Stimulated activated effector memory CD8-positive, alpha-beta T cell treated with anti-CD3 and anti-CD28 coated beads, Interleukin-12 subunit alpha, Interleukin-12 subunit beta, amount 100 ng/mL, for 72 hours (primary cell): Measurements from ENCODE around the gene OR51A2.
"Not testable (repeated sequence)": the region's sequence is repeated elsewhere in the genome, so short reads cannot be mapped to it uniquely, and the experiment has no call there.

ENCODE experiments used
- ATAC-seq: fragments of 150-1000 bp; cut with Tn5 transposase; 2 replicates; pipeline ENCODE4 v1.10.0; 2021
- DNase-seq, 2 donors: peaks; one replicate each; pipeline ENCODE4 v3.0.0; 2021 to 2022; ENCODE audit warnings: low spot score in 2 of 2
- H3K27ac Mint-ChIP-seq: one replicate; pipeline ENCODE4 v1.8.0; 2022; ENCODE audit warnings: mild to moderate bottlenecking, mixed read lengths
- H3K36me3 Mint-ChIP-seq: one replicate; pipeline ENCODE4 v1.8.0; 2022; ENCODE audit warnings: mild to moderate bottlenecking, mixed read lengths
- H3K4me1 Mint-ChIP-seq: one replicate; pipeline ENCODE4 v1.8.0; 2022; ENCODE audit warnings: mixed read lengths
- H3K4me3 Mint-ChIP-seq: one replicate; pipeline ENCODE4 v1.8.0; 2022; ENCODE audit warnings: mild to moderate bottlenecking, mixed read lengths
- H3K9me3 Mint-ChIP-seq: one replicate; pipeline ENCODE4 v1.8.0; 2022; ENCODE audit warnings: mixed read lengths

OR51A2 gene, protein sequence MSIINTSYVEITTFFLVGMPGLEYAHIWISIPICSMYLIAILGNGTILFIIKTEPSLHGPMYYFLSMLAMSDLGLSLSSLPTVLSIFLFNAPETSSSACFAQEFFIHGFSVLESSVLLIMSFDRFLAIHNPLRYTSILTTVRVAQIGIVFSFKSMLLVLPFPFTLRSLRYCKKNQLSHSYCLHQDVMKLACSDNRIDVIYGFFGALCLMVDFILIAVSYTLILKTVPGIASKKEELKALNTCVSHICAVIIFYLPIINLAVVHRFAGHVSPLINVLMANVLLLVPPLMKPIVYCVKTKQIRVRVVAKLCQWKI

DNA sequence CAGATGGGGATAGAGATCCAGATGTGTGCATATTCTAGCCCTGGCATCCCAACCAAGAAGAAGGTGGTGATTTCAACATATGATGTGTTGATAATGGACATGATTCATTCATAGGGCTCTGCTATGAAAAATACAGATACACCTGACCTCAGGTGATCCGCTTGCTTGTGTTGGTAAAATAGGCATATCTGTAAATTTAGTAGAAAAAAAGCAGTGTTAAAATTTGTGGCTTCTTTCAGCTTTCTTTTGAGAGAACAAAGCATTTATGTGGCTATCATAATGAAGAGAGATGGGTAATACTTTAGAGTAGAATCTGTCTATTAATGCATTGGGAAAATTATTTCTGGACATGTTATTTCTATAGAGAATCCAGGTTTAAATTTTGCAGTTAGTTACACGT, at the start of gene OR51A2:
OR51A2 (minus strand) TSS at position 101 of the 400 bp plus-strand sequence; CDS start at position 101, 0 bp downstream.
- H3K4me3 Mint-ChIP-seq, H3K27ac Mint-ChIP-seq, DNase-seq, H3K36me3 Mint-ChIP-seq, H3K9me3 Mint-ChIP-seq, H3K4me1 Mint-ChIP-seq, ATAC-seq: not testable (repeated sequence)

DNA sequence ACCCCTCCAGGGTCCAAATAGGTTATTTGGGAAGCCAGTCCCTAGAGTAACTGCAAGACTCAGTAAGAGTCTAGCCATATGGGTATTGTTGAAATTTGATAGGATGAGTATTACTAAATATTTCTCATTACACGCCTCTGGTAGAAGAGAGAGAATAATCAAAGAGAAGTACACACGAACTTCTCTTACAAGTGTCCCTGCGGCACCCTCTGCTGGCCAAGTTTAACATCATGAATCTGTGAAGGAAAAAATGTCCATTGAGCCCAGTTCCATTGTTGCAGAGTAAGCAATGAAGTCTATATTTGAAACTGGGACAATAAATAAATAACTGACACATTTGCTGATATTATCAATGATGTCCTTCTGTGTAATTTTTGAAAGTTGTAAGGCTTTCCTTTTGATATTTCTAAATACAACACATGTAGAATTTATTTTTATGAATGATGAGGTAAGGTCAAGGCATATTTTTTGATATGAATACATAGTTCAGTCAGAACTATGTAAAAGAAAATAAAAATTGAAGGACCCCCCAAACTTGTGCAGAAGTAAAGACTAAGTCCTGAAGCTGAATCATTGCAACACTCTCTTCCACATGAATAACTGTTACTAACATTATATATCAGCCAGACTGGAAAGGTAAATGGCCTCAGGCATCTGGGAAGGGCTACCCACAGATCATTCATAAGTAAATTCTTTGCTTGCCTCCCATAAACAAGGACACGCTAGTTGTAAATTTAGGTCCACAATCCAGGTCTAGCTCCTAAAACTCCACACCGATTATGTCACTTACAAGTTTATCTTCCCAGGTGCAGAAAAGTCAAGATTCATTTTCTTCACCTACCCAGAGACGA, 49.1 kb upstream of the OR51A2 start:
- DNase-seq = no peak

DNA sequence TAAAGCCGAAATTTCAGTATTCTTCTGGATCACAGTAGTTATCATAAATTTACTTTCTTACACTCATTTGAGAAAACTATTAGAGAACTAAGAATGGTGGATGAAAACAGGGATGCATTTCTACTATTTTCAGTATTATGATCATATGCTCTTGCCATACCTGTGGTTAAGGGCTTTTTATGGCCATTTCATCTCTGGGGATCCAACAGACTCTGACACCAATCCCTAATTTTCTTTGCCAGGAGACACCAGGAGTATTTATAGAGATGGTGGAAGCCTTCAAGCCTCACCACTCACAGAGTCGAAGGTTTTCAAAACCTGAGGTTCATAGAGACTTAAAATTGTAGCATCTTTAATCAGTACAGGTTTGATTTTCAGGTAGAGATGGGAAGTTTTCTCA, 39.0 kb upstream of the OR51A2 start, which contains the start of gene OR51L1:
OR51L1 (plus strand) TSS at position 301 of the 400 bp plus-strand sequence. CDS start 4,132 bp downstream, outside the sequence.
- no peak within 1 kb of the TSS for H3K4me3 Mint-ChIP-seq
- H3K36me3 Mint-ChIP-seq = no peaks in the 10 kb centered on the region
- H3K9me3 Mint-ChIP-seq = no peaks in the 10 kb centered on the region
- DNase-seq = no peak
- no peaks in the 10 kb centered on the region for H3K4me1 Mint-ChIP-seq
- no peak for ATAC-seq
- no peak within 1 kb of the TSS for H3K27ac Mint-ChIP-seq

More for the DNA sequence above, 49.1 kb upstream of the OR51A2 start:
- no peak for ATAC-seq
- Mint-ChIP-seq H3K27ac (no peak overlapping the region), H3K4me1 (no peaks in the 10 kb centered on the region), H3K36me3 (no peaks in the 10 kb centered on the region), H3K4me3 (no peak overlapping the region), H3K9me3 (no peaks in the 10 kb centered on the region)

DNA sequence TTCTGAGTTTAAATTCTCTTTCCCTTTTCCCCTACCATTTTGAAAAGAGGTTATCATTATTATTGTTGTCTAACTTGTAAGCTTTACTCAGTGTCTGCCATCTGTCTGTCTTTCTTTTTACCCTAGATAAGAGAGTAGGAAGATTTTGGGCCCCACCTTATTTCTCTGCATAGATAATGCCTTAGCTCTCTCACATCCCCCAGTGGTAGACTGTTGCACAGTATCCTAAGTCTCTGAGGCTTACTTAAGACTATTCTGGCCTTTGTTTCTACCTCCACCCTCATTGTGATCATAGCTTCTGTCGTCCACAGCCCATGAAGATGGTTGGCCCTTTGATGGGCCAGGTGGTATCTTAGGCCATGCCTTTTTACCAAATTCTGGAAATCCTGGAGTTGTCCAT, 35.5 kb upstream of the OR51A2 start:
- Mint-ChIP-seq H3K4me1 (no peaks in the 10 kb centered on the region), H3K9me3 (peaks cover 4% of the 10 kb centered on the region), H3K4me3 (no peak overlapping the region), H3K27ac (no peak overlapping the region), H3K36me3 (no peaks in the 10 kb centered on the region)
- peak; percentile 37 for ATAC-seq
- DNase-seq = no peak

DNA sequence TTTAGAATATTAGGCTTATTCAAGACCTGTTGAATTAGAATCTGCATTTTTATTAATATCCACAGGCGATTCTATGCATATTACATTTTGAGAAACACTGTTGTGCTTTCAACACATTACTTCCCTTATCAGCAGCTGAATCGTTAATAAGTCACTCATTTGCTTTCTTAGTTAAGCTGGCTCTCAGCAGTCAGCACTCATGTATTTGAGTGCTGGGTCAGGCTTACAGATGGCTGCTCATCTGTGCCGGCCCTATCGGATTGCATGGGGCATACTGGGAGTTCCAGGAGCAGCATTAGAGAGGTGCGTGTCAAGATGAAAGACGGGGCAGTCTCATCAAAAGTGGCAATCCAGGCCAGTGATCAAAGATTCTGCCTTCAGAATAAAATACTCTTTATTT, 28.3 kb upstream of the OR51A2 start:
- Mint-ChIP-seq H3K4me1 (no peaks in the 10 kb centered on the region), H3K27ac (no peak overlapping the region), H3K4me3 (no peak overlapping the region), H3K36me3 (no peaks in the 10 kb centered on the region), H3K9me3 (peaks cover 4% of the 10 kb centered on the region)
- ATAC-seq = no peak
- DNase-seq = no peak

DNA sequence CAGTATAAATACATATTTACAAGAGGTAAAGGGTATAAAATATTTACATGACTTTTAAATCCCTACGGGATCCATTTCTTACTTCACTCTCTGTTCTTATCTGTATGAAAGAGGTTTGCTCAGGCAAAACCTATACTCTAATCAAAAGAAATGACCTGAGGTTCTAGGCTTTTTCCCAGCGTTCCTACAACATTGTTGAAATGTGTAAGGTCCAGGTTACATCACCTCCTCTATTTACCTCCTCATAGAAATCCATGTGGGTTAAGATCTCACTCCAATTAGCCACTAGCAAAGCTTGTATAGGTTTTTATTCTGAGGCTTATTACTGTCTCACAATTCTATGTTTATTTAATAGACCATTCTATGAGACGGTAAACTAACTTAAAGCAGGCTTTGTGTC, 27.2 kb upstream of the OR51A2 start:
- Mint-ChIP-seq H3K27ac (no peak overlapping the region), H3K36me3 (no peaks in the 10 kb centered on the region), H3K4me1 (no peaks in the 10 kb centered on the region), H3K9me3 (peaks cover 5% of the 10 kb centered on the region), H3K4me3 (no peak overlapping the region)
- DNase-seq (no peak), ATAC-seq (no peak)

DNA sequence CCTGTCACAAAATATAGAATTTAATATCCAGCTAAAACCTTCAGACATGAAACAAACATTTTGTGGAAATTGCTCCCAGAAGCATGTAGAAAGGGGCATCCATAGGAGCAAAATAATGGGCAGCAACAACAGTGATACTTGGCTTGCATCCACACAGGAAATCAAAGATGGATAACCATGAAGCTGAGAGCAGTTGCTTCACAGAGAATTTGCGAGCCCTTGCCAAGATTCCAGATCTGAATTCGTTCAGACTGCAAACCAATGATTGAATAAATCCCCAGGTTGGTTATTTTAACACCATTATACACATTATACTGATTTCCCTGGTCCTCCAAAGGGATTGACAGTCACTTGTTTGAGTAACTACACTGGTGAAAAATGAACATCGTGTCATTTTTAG, 23.5 kb upstream of the OR51A2 start:
- no peaks in the 10 kb centered on the region for H3K4me1 Mint-ChIP-seq
- H3K27ac Mint-ChIP-seq = no peak overlapping the region
- peaks cover 3% of the 10 kb centered on the region for H3K9me3 Mint-ChIP-seq
- ATAC-seq (no peak), DNase-seq (no peak)
- H3K4me3 Mint-ChIP-seq = no peak overlapping the region
- no peaks in the 10 kb centered on the region for H3K36me3 Mint-ChIP-seq

DNA sequence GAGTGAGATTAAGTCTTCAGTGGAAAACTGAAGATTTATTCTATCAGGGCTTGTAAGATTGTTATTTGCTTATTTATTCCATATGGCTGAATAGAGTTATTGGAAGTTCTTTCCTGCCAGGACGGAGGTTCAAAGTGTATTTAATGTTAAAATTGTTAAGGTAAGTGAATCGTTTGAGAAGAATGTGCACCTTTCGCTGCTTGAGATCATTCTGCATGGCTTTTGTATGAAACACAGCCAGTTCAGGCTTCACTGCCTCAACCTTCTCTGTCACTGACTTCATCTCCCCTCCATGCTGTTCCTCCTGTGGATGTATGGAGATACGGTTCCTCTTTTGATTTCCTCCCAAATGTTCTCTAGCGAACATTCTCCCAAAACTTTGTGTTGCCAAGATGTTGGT, 19.9 kb upstream of the OR51A2 start:
- ATAC-seq (no peak), DNase-seq (no peak)
- Mint-ChIP-seq H3K4me1 (no peaks in the 10 kb centered on the region), H3K27ac (no peak overlapping the region), H3K4me3 (no peak overlapping the region), H3K36me3 (no peaks in the 10 kb centered on the region), H3K9me3 (peaks cover 3% of the 10 kb centered on the region)

DNA sequence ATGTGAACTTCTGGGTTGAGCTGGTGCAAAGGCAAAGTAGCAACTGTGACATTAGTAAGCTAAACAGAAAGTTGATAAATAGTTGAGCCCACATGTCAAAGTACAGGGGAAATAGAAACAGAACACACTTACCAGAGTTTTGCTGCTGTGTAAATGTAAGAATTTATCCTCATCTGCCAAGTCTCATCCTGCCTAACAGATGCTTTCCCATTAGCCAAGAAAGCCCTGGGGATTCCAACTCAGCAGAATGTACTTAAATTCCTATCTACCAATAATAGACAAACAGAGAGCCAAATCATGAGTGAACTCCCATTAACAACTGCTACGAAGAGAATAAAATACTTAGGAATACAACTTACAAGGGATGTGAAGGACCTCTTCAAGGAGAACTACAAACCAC, 7.3 kb upstream of the OR51A2 start:
- Mint-ChIP-seq H3K27ac (no peak overlapping the region), H3K4me3 (no peak overlapping the region), H3K36me3 (no peaks in the 10 kb centered on the region), H3K4me1 (no peaks in the 10 kb centered on the region), H3K9me3 (peaks cover 8% of the 10 kb centered on the region)
- ATAC-seq (no peak), DNase-seq (no peak)

DNA sequence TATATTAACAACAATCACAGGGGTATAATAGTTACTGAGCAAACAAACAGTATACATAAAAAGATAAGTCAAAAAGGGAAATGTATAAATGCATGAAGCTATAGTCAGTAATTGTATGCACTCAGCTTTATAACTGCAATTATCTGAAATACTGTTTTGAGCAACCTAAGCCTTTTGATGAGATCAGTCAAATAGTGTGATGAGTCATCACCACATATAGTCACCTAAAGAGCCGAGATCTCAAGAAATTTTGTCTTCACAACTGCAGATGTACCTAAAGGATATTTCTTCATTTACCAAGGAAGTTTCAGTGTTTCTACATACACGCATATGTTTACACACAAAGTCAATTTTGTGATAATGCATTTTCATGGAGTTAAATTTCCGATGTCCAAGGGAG, 5.4 kb upstream of the OR51A2 start:
- Mint-ChIP-seq H3K4me3 (no peak overlapping the region), H3K36me3 (no peaks in the 10 kb centered on the region), H3K4me1 (no peaks in the 10 kb centered on the region), H3K27ac (no peak overlapping the region), H3K9me3 (peaks cover 6% of the 10 kb centered on the region)
- ATAC-seq = peak; percentile 49
- DNase-seq = no peak

DNA sequence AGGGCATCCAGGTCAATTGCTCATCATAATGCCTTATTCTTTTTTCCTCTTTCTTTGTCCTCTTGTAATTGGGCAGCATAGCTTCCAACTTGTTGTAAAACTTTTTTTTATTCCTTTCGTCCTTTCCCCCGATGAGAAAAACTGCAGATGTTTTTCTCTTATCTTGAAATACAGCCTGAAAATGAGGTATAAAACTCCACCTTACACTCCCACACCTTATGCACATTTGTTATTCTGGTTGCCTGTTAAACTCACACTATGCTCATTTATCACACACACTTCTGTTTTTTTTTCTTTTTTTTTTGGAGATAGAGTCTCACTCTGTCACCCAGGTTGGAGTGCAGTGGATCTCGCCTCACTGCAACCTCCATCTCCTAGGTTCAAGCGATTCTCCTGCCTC, 1.9 kb upstream of the OR51A2 start:
- DNase-seq = no peak
- Mint-ChIP-seq H3K9me3 (peaks cover 6% of the 10 kb centered on the region), H3K4me1 (no peaks in the 10 kb centered on the region), H3K4me3 (no peak overlapping the region), H3K36me3 (no peaks in the 10 kb centered on the region), H3K27ac (no peak overlapping the region)
- no peak for ATAC-seq

DNA sequence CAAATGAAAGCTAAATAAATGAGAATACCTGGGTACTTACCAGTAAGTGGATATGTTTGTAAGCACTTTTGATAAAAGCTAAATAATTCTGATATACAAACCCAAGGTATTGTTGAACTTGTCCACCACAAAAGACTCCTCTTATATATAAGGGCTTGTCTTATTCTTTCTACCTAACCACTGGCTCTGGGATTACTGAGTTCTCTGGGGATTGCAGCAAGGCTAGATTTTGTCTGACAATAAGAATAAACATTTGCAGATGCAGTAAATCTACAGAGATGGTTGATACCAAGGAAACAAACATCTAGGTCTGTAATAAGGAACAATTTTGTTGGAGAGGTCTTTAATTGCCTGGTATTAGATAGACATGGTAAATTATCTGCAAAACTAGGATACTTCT, 8.0 kb downstream of the OR51A2 start, which contains the start of gene OR51A4:
OR51A4 (minus strand) TSS at position 101 of the 400 bp plus-strand sequence. CDS start 505 bp downstream, outside the sequence.
- no peaks in the 10 kb centered on the region for H3K9me3 Mint-ChIP-seq
- H3K27ac Mint-ChIP-seq = no peak within 1 kb of the TSS
- no peak for ATAC-seq
- H3K4me1 Mint-ChIP-seq = no peaks in the 10 kb centered on the region
- H3K36me3 Mint-ChIP-seq = no peaks in the 10 kb centered on the region
- H3K4me3 Mint-ChIP-seq = no peak within 1 kb of the TSS
- no peak for DNase-seq

DNA sequence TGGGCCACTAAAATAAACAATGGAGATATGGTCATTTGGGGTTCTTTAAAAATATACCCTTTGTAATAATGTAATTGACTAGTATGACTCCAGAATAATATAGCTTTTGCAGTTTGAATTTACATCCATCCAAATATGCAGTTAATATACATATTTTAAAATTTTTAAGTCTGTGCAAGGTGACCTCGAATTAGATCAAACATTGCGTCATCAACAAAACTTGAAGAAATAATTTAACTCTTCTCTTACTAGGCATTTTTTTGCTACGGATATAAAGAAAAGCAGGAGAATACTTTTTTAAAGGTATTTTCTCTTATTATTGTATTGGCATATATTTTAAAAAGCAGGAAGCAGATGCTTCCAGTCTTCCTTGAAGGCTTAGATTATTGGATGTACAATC, 18.8 kb downstream of the OR51A2 start:
- H3K4me1 Mint-ChIP-seq = no peaks in the 10 kb centered on the region
- H3K36me3 Mint-ChIP-seq = no peaks in the 10 kb centered on the region
- no peak for ATAC-seq
- no peak for DNase-seq
- H3K9me3 Mint-ChIP-seq = peaks cover 5% of the 10 kb centered on the region
- H3K27ac Mint-ChIP-seq = no peak overlapping the region
- no peak overlapping the region for H3K4me3 Mint-ChIP-seq

DNA sequence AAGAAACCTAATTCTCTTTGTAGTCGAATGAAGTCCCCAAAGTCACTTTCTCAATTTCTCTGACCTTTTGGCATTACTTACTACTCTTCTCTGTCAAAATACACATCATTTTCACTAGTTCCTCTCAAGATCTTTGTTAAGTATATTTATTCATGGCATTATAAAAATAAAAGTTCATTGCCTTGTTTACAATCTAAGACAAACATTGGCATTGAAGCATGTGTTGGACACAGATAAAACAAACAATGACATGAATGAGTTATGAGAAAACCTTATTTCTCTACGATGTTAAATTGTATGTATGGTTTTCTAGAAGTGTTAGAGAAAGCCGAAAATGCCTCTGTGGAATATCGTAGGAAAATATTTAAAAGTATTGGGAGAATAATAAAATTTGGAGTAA, 22.8 kb downstream of the OR51A2 start:
- Mint-ChIP-seq H3K27ac (no peak overlapping the region), H3K9me3 (peaks cover 6% of the 10 kb centered on the region), H3K4me1 (no peaks in the 10 kb centered on the region), H3K36me3 (no peaks in the 10 kb centered on the region), H3K4me3 (no peak overlapping the region)
- ATAC-seq (no peak), DNase-seq (no peak)

DNA sequence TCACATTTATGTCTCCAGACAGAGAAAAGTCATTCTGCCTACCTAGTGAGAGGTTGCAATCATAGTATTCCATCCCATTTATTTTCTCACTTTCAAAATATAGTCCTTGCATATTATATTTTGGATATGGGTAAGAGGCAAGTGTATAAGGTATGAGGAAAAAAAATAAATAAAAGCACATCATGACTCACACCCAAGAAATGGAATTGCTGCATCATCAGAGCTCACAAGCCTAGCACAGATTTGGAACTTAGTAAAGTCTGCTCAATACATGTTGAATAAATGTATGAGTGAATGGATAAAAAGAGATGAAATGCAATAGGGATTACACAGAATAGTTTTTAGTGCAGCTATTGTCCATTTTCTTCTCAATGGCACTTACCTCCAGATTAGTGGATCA, 28.9 kb downstream of the OR51A2 start:
- no peak overlapping the region for H3K4me3 Mint-ChIP-seq
- DNase-seq (no peak), ATAC-seq (no peak)
- no peak overlapping the region for H3K27ac Mint-ChIP-seq
- H3K4me1 Mint-ChIP-seq = no peaks in the 10 kb centered on the region
- H3K36me3 Mint-ChIP-seq = no peaks in the 10 kb centered on the region
- peaks cover 8% of the 10 kb centered on the region for H3K9me3 Mint-ChIP-seq

DNA sequence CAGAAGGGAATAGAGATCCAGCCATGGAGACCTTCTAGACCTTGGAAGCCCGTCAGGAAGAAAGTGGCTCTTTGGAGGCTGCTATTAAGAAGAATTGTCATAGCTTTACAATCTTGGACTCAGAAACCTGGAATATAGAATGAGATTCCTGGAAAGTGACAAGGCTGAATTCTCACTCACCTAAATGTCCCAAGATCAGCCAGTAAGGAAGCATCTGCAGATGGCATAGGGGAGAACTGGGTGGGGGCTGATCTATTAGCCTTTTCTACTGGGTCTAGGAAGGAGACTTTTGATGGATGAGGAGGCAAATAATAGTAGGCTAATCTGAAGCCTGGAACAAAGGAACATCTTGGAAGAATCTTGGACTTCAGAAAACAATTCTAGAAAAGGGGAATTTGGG, 31.3 kb downstream of the OR51A2 start, which contains the start of gene OR51G1:
OR51G1 (minus strand) TSS at position 101 of the 400 bp plus-strand sequence; CDS start at position 101, 0 bp downstream.
- Mint-ChIP-seq H3K4me1 (no peaks in the 10 kb centered on the region), H3K36me3 (no peaks in the 10 kb centered on the region), H3K9me3 (peaks cover 6% of the 10 kb centered on the region), H3K27ac (no peak within 1 kb of the TSS), H3K4me3 (no peak within 1 kb of the TSS)
- DNase-seq (no peak), ATAC-seq (no peak)
